Thyroid gland (tissue), 4 donors: ENCODE data around the gene ZFHX3.

Source experiments
- CTCF ChIP-seq, 6 experiments: fragments of 200-600 bp in 3 of 6; fragments of 450-650 bp in 3 of 6; sonication (generic) in 3 of 6; IDR thresholded peaks; one replicate each; pipeline ENCODE4 v1.5.1; 2016 to 2019; ENCODE audit warnings: antibody characterized with exemption in 6 of 6, mild to moderate bottlenecking in 2 of 6, inconsistent platforms in 1 of 6, moderate library complexity in 1 of 6
- POLR2A ChIP-seq, 2 donors: fragments of 450-650 bp; IDR thresholded peaks; one replicate each; pipeline ENCODE4 v1.6.1; 2017; ENCODE audit warnings: antibody characterized with exemption in 2 of 2, mild to moderate bottlenecking in 2 of 2, moderate library complexity in 1 of 2

- no peak for TF ChIP-seq CTCF (IDR thresholded peaks at IDR 0.05)
- no peak for TF ChIP-seq POLR2A (IDR thresholded peaks at IDR 0.05)
These were observed 182.1 kb downstream of the ZFHX3 start for GRCh38 chr16:72865835-72866234.
